NCI-H774 (cell line): ENCODE results near the gene EEF1A2.

Experiments
- DNase-seq: peaks from one replicate; lab custom pipeline; 2025; lab: John Stamatoyannopoulos, UW

Gene EEF1A2

GRCh38 chr20:63500151-63500901 lies 1.4 kb upstream of the EEF1A2 start:
- DNase-seq, result no peak

GRCh38 chr20:63499338-63499969 lies 571 bp upstream of the EEF1A2 start:
- no peak for DNase-seq

- no peak for DNase-seq
These were observed 642 bp downstream of the EEF1A2 start for GRCh38 chr20:63497946-63498935.

- DNase-seq, result no peak
These were observed 1.5 kb downstream of the EEF1A2 start for GRCh38 chr20:63497138-63497945.

GRCh38 chr20:63496596-63497120 lies 2.2 kb downstream of the EEF1A2 start:
- no peak for DNase-seq

- DNase-seq, result peak; percentile 58
These were observed 2.9 kb downstream of the EEF1A2 start for GRCh38 chr20:63495741-63496595.

- no peak for DNase-seq
These were observed 3.6 kb downstream of the EEF1A2 start for GRCh38 chr20:63495167-63495720.

GRCh38 chr20:63494420-63495166 lies 4.3 kb downstream of the EEF1A2 start:
- DNase-seq, result no peak

- DNase-seq, result no peak
These were observed 4.8 kb downstream of the EEF1A2 start for GRCh38 chr20:63494084-63494419.

GRCh38 chr20:63493563-63494020 lies 5.3 kb downstream of the EEF1A2 start:
- no peak for DNase-seq

GRCh38 chr20:63492982-63493381 lies 5.9 kb downstream of the EEF1A2 start:
- no peak for DNase-seq

- no peak for DNase-seq
These were observed 6.4 kb downstream of the EEF1A2 start for GRCh38 chr20:63492518-63492917.

GRCh38 chr20:63491635-63492230 lies 7.2 kb downstream of the EEF1A2 start:
- no peak for DNase-seq

- DNase-seq, result no peak
These were observed 7.8 kb downstream of the EEF1A2 start for GRCh38 chr20:63491078-63491477.

- DNase-seq, result no peak
These were observed 8.5 kb downstream of the EEF1A2 start for GRCh38 chr20:63490416-63490815.

- DNase-seq, result no peak
These were observed 10.3 kb downstream of the EEF1A2 start for GRCh38 chr20:63488315-63489251.

GRCh38 chr20:63487781-63488241 lies 11.1 kb downstream of the EEF1A2 start:
- no peak for DNase-seq
